HTERT RPE-1 (cell line): ENCODE data around the gene ACAT2.
"Not testable (repeated sequence)": the region's sequence is repeated elsewhere in the genome, so short reads cannot be mapped to it uniquely, and the experiment has no call there.

Source experiments
- in situ Hi-C: fragments of 300-500 bp; cut with MboI; formaldehyde crosslinking; loops from 4 replicates; pipeline ENCODE4 v1.14.3; 2020; ENCODE audit warnings: low sequenced_read_pairs

The ACAT2 gene

DNA sequence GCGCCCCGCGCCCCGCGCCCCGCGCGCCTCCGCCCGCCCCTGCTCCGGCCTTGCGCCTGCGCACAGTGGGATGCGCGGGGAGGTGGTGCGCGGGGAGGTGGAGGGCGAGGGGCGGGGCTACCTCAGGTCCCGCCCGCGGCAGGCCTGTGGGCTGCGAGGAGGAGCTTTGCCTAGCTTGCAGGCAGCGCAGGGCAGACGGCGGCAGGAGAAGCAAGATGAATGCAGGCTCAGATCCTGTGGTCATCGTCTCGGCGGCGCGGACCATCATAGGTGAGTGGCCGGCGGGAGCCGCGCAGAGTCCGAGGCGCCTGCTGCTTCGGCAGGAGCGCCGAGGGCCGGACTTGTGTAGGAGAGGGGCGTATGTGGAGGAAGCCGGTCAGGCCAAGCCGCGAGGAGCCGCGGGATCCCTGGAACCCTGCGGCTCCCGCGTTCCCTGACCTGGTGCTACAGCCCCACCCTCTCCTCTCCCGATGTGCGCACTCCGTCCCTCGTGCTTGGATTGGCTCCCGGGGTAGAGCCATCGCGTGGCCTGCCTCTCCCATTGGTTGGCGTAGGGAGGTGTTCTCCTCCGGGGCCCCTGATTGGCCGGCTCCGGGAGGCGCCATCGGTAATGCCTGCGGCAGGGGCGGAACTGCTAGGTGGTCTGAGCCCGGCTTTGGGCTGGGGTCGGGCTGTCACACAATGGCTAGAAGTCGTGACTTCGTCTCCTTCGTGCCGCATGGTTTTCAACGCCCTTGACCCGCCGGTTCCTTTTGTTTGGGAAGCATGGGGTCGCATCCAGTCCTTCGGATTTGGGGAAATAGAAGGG, at the start of gene ACAT2:
ACAT2 (plus strand) TSS at position 173 of the 808 bp plus-strand sequence; CDS start at position 216, 43 bp downstream.
- in situ Hi-C loops = no loop called here

DNA sequence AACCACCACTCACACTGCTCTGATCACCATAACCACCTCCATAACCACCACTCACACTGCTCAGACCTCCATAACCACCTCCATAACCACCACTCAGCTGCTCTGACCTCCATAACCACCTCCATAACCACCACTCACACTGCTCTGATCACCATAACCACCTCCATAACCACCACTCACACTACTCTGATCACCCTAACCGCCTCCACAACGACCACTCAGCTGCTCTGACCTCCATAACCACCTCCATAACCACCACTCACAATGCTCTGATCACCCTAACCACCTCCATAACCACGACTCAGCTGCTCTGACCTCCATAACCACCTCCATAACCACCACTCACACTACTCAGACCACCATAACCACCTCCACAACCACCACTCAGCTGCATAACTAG, 49.5 kb upstream of the ACAT2 start:
- in situ Hi-C loops = not testable (repeated sequence)

DNA sequence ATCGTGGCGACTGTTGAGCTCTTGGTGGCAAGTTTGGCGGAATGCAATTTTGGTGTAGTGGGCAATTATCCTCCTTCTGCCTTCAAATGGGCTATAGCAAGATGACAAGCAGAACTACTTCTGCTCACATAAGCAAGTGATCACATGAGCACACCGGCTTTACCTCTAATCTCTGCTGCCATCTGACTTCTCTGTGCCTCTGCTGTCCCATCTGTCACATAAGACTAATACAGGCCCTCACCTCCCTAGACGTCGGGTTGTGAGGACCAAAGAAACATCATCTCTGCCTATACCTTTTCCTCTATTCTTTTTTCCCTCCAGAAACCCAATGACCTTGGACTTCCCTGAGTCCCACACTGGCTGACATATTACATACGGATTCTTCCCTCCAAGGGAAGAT, 47.9 kb upstream of the ACAT2 start:
- in situ Hi-C loops = no loop called here

DNA sequence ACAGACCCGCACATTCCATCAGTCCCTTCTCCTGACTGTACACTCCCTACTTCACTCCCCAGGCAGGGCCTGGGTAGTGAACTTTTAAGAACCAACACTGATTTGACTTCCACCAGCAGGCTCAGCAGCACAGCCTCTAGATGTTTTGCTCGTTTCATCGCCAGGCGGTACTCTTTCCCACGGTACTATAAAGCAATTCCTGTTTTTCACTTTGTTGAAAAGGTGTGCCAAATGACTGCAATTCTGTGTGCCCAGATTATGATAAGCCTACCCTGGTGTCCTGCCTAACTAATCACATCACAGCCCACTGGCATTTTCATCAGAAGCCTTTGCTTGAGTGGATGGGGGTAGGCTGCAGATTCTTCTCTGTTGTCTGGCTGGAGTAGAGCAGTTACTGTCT, 47.4 kb upstream of the ACAT2 start:
- in situ Hi-C loops = no loop called here

DNA sequence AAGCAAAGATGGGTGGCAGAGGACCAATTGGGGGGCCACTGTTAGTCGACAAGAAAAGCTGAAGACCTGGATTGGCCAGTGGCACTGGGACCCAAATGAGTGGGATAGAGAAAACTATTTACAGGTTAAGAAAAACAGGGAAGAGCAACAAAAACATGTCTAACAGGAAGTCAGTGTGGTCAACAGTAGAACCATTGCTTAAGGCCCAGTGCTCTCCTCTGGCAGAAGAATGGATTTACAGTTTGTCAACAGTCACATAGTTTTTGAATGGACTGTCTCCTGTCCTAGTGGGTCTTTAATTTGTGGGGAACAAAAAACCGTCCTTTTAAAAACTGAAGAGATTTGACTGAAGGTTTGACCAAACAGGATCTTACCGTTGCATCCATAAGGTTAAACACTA, 46.7 kb upstream of the ACAT2 start:
- in situ Hi-C loops = no loop called here

DNA sequence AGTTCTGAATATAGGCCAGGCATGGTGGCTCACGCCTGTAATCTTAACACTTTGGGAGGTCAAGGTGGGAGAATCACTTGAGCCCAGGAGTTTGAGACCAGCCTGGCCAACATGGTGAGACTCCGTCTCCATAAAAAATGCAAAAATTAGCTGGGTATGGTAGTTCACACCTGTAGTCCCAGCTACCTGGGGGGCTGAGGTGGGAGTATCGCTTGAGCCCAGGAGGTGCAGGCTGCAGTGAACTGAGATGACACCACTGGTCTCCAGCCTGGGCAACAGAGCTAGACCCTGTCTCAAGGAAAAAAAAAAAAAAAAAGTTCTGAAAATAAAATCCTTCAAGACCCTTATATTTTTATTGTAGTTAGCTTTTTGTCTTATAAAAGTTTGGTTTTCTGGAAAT, 46.2 kb upstream of the ACAT2 start:
- in situ Hi-C loops = no loop called here

DNA sequence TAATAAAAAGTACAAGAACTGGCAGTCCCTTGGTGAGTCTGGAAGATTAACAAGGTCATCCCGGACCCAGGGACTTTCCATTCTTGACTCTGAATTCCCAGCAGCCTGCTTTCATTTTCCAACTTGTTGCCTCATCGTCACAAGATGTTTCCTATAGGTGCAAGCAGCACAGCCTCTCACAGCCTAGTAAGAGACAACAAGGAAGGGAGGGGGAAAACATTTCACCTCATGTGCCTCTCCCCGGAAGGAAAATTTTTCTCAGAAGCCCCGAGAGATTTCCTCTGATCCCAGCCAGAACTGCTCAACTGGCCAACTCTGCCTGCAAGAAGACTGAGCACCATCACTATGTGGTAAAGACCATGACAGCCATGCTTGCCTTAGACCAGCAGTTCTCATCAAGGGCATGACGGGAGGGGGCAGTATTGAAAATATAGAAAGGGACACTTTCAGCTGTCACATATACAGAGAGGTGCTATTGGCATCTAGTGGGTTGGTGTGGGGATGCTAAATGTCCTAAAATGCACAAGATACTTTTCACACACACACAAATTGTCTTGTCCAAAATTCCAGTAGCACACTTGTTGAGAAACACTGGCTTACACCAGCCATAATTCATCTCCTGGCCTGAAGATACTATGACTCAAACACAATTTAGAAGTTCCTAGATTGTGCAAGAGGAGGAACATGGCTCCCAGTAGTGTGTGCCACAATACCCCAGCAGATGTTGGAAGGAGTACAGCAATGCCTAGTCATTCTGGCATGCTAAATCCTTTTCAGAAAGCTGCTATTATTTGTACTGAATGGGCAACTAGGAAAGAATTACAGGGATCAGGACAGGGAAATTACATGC, 45.4 kb upstream of the ACAT2 start:
- in situ Hi-C loops = no loop called here

DNA sequence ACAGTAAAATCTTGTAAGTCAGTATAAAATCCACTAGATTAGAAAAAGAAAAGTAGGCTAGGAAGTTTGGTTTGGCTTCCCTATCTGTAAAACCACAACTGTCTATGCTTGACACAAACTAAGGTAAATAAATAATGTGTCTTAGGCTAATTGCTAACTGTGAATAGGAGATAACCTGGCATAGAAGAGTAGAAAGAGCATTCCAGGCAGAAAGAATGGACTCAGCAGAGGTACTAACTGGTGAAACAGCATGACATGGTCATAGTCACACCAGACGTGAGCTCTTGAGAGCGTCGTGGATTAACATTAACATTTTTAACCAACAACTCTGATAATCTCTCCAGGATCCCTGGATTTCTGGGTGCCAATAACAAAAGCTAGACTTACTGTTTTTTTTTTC, 43.2 kb upstream of the ACAT2 start:
- in situ Hi-C loops = no loop called here

DNA sequence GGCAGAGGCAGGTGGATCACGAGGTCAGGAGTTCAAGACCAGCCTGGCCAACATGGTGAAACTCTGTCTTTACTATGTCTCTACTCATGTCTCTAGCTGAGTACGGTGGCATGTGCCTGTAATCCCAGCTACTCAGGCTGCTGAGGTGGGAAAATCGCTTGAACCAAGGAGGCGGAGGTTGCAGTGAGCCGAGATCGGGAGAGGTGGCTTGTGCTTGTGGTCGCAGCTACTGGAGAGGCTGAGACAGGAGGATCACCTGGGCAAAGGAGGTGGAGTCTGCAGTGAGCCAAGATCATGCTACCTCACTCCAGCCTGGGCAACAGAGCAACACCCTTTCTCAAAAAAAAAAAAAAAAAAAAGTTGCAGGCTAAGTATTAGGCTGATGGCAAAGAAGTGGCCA, 42.6 kb upstream of the ACAT2 start:
- in situ Hi-C loops = no loop called here

DNA sequence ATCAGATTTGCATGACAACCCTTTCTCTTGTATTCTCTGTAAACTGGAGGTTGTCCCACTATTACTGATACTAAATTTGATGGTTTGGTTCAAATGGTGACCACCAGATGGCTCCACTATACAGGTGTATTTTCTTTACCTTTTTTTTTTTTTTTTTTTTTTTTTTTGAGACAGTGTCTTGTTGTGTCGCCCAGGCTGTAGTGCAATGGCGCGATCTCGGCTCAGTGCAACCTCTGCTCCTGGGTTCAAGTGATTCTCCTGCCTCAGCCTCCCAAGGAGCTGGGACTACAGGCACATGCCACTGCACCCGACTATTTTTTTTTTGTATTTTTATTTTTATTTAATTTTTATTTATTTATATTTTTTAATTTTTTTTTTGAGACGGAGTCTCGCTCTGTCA, 41.1 kb upstream of the ACAT2 start:
- in situ Hi-C loops = no loop called here

DNA sequence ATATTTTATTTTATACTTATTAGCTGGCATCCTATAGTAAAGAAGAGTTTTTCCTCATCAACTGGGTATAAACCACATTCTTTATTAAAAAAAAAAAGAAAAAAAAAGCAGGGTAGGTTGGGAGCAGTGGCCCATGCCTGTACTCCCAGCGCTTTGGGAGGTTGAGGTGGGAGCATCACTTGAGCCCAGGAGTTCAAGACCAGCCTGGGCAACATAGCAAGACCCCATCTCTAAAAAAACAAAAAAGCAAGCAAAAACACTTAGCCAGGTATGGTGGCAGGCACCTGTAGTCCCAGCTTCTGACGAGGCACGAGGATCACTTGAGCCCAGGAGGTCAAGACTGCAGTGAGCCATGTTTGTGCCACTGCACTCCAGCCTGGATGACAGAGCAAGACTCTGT, 39.9 kb upstream of the ACAT2 start:
- in situ Hi-C loops = not testable (repeated sequence)

DNA sequence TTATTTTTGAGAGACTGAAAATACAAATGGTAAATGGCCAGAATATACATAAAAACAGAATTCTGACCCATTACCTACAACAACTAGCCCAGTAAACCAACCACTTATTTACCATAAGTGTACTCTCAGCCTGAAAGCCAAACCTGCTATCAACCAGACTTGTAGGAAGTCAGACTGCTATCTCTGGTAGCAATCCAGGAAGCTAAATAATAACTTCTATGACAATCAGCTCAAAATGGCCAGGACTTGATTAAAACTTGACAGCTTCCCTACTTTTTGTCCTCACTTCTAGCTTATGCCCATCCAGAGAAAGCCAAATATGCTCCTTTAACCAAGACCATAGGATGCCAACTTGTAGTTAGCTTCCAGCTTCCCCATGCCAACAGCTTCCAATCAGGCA, 39.2 kb upstream of the ACAT2 start:
- in situ Hi-C loops = no loop called here

DNA sequence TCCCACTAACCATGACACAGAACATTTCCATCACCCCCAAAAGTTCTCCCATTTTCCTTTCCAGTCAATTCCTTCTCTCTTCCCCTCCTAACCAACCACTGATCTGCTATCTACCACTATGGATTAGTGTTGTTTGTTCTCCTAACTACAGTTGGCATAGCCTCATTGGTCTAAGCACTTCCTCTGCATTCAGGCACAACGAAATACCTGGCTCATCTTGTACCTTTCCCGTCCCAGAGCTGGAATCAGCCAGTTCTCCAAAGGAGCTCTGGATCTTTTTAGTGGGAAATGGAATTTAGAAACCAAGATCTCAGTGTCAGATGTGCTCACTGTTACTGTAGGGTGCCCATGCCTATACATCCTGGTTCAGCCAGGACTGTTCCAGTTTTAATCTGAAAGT, 38.6 kb upstream of the ACAT2 start:
- in situ Hi-C loops = no loop called here

DNA sequence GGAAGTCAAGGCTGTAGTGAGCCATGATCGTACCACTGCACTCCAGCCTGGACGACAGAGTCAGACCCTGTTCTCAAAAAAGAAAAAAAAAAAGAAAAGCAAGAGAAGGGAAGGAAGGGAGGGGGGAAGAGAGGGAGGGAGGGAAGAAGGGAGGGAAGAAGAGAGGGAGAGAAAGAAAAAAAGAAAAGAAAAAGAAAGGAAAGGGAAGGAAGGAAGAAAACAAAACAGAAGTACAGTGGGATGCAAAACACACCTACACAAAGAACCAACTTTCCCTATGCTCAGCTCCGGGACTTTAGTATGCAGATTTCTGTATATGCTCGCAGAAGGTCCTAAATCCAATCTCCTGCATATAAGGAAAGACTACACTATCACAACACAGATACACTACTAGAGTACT, 37.1 kb upstream of the ACAT2 start:
- in situ Hi-C loops = no loop called here

DNA sequence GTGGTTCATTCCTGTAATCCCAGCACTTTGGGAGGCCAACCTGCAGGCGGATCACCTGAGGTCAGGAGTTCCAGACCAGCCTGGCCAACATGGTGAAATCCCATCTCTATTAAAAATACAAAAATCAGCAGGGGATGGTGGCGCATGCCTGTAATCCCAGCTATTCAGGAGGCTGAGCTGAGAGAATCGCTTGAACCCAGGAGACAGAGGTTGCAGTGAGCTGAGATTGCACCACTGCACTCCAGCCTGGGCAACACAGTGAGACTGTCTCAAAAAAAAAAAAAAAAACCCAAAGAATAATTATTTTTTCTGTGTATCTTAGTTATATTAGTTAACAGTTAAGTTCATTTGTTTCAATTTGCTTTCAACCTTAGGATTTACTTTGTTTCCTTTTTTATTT, 36.6 kb upstream of the ACAT2 start:
- in situ Hi-C loops = not testable (repeated sequence)

DNA sequence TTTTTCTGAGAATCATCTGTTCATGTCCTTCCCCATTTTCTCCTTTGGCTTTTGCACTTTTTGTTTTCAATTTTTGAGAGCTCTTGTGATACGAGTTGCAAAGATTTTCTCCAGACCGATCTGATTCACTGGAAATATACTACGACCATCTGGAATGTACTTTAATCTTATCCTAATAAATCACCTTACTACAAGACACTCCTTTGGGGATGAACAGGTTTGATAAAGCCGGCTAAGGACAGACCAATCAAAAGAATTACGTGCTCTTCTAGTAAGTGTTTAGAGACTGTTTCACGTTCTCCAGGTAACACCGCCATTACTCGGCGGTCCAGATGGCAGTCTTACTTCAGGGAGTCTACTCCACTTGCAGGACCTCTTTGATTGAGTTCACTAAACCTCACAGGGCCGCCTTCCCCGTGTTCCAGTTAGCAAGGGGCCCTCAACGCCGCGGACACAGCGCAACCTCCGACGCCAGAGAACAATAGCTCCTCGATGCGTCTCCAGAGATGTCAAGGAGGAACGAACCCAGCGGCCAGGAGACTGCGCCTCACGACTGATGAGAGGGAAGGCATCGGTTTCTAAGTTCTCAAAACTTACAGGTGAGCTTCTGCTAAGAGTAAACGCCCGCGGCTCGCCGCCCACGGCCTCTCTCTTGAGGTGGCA, 35.5 kb upstream of the ACAT2 start:
- in situ Hi-C loops = no loop called here

DNA sequence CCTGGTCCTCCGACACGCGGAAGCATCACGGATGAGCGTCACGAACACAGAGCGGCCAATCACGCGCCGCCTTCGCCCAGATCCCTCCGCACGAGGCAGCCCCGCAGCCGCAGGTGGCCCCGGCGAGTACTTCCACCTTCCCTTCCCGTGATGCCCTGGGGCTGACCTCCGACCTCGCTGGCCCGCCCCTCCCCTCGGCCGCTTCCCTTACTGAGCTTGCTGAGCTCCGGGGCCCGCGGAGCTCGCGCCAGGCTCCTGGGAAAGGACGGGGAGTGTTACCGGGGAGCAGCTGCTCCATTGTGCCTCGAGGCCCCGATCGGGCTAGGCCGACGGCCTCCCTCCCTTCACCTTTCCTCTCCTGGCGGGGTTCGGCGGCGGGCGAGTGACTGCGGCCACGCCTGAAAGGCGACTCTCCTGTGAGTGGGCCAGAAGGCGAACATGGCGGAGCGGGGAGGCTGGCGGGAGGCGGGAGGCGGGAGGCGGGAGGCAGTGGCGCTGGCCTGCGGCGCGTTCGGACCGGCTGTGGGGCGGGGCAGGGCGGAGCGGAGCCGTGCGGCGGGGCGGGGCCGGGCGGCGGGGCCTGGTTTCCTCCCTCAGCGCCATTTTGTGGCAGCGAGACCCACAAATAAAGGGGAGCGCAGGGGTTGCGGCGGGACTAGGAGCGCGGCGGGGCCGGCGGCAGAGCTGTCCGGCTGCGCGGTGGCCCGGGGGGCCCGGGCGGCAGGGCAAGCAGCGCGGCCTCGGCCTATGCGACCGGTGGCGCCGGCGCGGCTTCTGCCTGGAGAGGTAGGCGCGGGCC, 34.7 kb upstream of the ACAT2 start, which contains the start of gene WTAP:
WTAP (plus strand) TSS at position 589 of the 799 bp plus-strand sequence. CDS start 8,760 bp downstream, outside the sequence.
- in situ Hi-C loops = no loop called here

DNA sequence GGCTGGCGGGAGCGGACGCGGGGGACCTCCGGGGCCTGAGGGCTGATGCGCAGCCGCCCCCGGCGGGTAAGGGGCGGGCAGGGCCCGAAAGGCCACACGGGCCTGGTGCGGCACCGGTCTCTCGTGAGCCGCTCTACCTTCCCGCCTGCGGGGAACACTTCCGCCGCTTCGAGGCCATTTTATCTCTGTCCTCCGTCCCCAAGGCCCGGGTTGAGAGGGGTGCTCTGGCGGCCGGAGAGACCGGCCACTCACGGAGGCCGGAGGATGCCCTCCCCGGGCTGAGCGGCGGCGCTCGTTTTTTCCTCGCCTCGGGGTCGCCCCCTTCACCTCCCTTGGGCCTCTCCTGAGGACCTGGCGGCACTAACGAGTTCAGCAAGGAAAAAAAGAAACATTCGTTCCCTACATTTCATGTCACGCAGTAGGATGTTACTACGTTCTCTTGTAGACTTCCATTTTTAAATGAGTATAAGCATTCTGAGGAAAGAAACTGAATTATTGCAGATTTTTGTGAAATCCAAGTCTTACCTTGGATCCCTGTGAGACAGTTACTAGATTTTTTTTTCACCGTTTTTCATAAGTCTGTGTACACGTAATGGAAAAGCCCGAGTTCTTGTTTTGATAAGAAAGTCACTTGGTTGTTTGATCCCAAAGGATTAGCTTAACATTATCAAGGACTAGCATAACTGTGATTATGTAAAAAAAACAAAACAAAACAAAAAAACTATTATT, 34.0 kb upstream of the ACAT2 start:
- in situ Hi-C loops = no loop called here

DNA sequence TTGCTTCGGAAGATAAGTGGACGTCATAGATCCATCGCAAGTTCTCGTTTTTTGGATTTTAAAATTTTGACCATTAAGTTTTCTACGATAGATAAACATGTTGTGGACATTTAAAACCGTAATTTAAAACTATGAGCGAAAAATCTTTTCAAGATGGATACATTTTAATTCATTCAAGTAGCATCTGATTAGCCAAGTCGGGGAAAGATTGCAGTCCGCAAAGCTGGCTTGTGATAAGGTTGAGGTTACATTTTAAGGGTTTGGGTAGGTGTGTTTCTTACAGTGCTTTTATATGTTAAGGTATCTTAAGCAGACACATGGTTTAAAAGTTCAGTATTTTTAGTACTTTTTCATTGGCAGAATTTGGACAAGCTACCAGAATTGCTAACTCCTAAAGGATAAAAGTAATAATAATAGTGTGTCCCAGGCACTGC, 33.3 kb upstream of the ACAT2 start:
- in situ Hi-C loops = no loop called here
